H9 (cell line): Measurements from ENCODE around the gene MARS2. TPM values are rescaled to one million over a fixed set of nuclear protein-coding genes. Genes with fewer than 3 reads are reported as not detected.
"Not testable (repeated sequence)": the region's sequence is repeated elsewhere in the genome, so short reads cannot be mapped to it uniquely, and the experiment has no call there.

Experiments
- DNase-seq: peaks from one replicate; pipeline ENCODE4 v3.0.0-alpha.2; 2017
- H2AFZ ChIP-seq: one replicate; pipeline ENCODE4 v1.6.1; 2013; ENCODE audit warnings: mild to moderate bottlenecking, low read length, control low read depth, moderate library complexity
- H2AK5ac ChIP-seq: 2 replicates; pipeline ENCODE4 v1.6.1; 2013; ENCODE audit warnings: low read length, control low read depth, mixed read lengths; ENCODE audit not compliant: insufficient read length
- H2BK120ac ChIP-seq: one replicate; pipeline ENCODE4 v1.6.1; 2013; ENCODE audit warnings: low read depth, mild to moderate bottlenecking, low read length, control low read depth, inconsistent platforms; ENCODE audit not compliant: poor library complexity, severe bottlenecking
- H2BK12ac ChIP-seq: 2 replicates; pipeline ENCODE4 v1.6.1; 2013; ENCODE audit warnings: low read length, control low read depth, mixed read lengths, low read depth; ENCODE audit not compliant: insufficient read length
- H2BK15ac ChIP-seq: 2 replicates; pipeline ENCODE4 v1.6.1; 2013; ENCODE audit warnings: low read depth, low read length, control low read depth
- H2BK20ac ChIP-seq: one replicate; pipeline ENCODE4 v1.6.1; 2013; ENCODE audit warnings: low read depth, mild to moderate bottlenecking, low read length, control low read depth, inconsistent platforms; ENCODE audit not compliant: poor library complexity, severe bottlenecking
- H2BK5ac ChIP-seq: 2 replicates; pipeline ENCODE4 v1.6.1; 2013; ENCODE audit warnings: low read length, control low read depth, mixed read lengths; ENCODE audit not compliant: insufficient read length
- H3K14ac ChIP-seq: 2 replicates; pipeline ENCODE4 v1.6.1; 2013; ENCODE audit warnings: low read length, control low read depth; ENCODE audit not compliant: insufficient read depth
- H3K18ac ChIP-seq: 2 replicates; pipeline ENCODE4 v1.6.1; 2013; ENCODE audit warnings: low read depth, mild to moderate bottlenecking, mixed read lengths, low read length, control low read depth; ENCODE audit not compliant: insufficient read length
- H3K23ac ChIP-seq: 2 replicates; pipeline ENCODE4 v1.6.1; 2013; ENCODE audit warnings: low read length, control low read depth, mixed read lengths, low read depth; ENCODE audit not compliant: insufficient read length
- H3K23me2 ChIP-seq: 2 replicates; pipeline ENCODE4 v1.6.1; 2013; ENCODE audit warnings: low read depth, mild to moderate bottlenecking, mixed read lengths, low read length, control low read depth; ENCODE audit not compliant: insufficient read length, poor library complexity, severe bottlenecking
- H3K27ac ChIP-seq: 2 replicates; pipeline ENCODE4 v1.5.1; 2013; ENCODE audit warnings: low read length, control low read depth, mixed read lengths, low read depth; ENCODE audit not compliant: insufficient read length
- H3K27me3 ChIP-seq: 2 replicates; pipeline ENCODE4 v1.6.1; 2013; ENCODE audit warnings: low read length, control low read depth, inconsistent platforms; ENCODE audit not compliant: insufficient read depth
- H3K4ac ChIP-seq: 2 replicates; pipeline ENCODE4 v1.6.1; 2013; ENCODE audit warnings: low read depth, mild to moderate bottlenecking, control low read depth, inconsistent platforms, low read length, moderate library complexity
- H3K4me1 ChIP-seq: 2 replicates; pipeline ENCODE4 v1.6.1; 2013; ENCODE audit warnings: low read length, control low read depth, inconsistent platforms; ENCODE audit not compliant: insufficient read depth
- H3K4me2 ChIP-seq: 2 replicates; pipeline ENCODE4 v1.6.1; 2013; ENCODE audit warnings: low read length, control low read depth, mixed read lengths; ENCODE audit not compliant: insufficient read length, insufficient read depth
- H3K56ac ChIP-seq: 2 replicates; pipeline ENCODE4 v1.6.1; 2013; ENCODE audit warnings: low read depth, mild to moderate bottlenecking, mixed read lengths, low read length, control low read depth; ENCODE audit not compliant: insufficient read length
- H3K79me1 ChIP-seq: 2 replicates; pipeline ENCODE4 v1.6.1; 2013; ENCODE audit warnings: low read depth, mild to moderate bottlenecking, moderate library complexity, low read length, control low read depth, inconsistent platforms; ENCODE audit not compliant: insufficient read depth, poor library complexity, severe bottlenecking
- H3K79me2 ChIP-seq: 2 replicates; pipeline ENCODE4 v1.6.1; 2013; ENCODE audit warnings: low read length, control low read depth, inconsistent platforms; ENCODE audit not compliant: insufficient read depth
- H3K9ac ChIP-seq: 2 replicates; pipeline ENCODE4 v1.6.1; 2013; ENCODE audit warnings: low read length, control low read depth, mixed read lengths; ENCODE audit not compliant: insufficient read length; ENCODE audit errors: extremely low read depth
- H3K9me3 ChIP-seq: one replicate; pipeline ENCODE4 v1.6.1; 2013; ENCODE audit warnings: low read depth, low read length, inconsistent platforms; ENCODE audit not compliant: control insufficient read depth
- H3T11ph ChIP-seq: one replicate; pipeline ENCODE4 v1.6.1; 2013; ENCODE audit warnings: mild to moderate bottlenecking, low read length, control low read depth, inconsistent platforms
- H4K20me1 ChIP-seq: one replicate; pipeline ENCODE4 v1.6.1; 2013; ENCODE audit not compliant: control insufficient read depth, insufficient read length, insufficient read depth
- H4K5ac ChIP-seq: 2 replicates; pipeline ENCODE4 v1.6.1; 2013; ENCODE audit warnings: low read depth, mild to moderate bottlenecking, mixed read lengths, low read length, control low read depth; ENCODE audit not compliant: insufficient read length
- H4K8ac ChIP-seq: replicated peaks from 2 replicates; pipeline ENCODE4 v1.6.1; 2013; ENCODE audit warnings: low read length, control low read depth, mixed read lengths, low read depth; ENCODE audit not compliant: insufficient read length
- H4K91ac ChIP-seq: 2 replicates; pipeline ENCODE4 v1.6.1; 2013; ENCODE audit warnings: low read depth, mild to moderate bottlenecking, moderate library complexity, mixed read lengths, low read length, control low read depth; ENCODE audit not compliant: insufficient read length
- H3K27ac Mint-ChIP-seq, 3 experiments: 2 replicates in 2 of 3; 3 replicates in 1 of 3; pipeline ENCODE4 v1.8.0; 2020 to 2021; ENCODE audit warnings: mixed read lengths in 3 of 3, mild to moderate bottlenecking in 1 of 3, moderate library complexity in 1 of 3
- H3K27me3 Mint-ChIP-seq: 2 replicates; pipeline ENCODE4 v1.8.0; 2021; ENCODE audit warnings: low read depth, mild to moderate bottlenecking, moderate library complexity, mixed read lengths
- H3K36me3 Mint-ChIP-seq, 3 experiments: 2 replicates in 2 of 3; 3 replicates in 1 of 3; pipeline ENCODE4 v1.8.0; 2020 to 2021; ENCODE audit warnings: low read depth in 3 of 3, mixed read lengths in 3 of 3; ENCODE audit not compliant: insufficient read depth in 1 of 3
- H3K4me1 Mint-ChIP-seq, 2 experiments: 2 replicates each; pipeline ENCODE4 v1.8.0; 2020; ENCODE audit warnings: mixed read lengths in 2 of 2
- H3K4me3 Mint-ChIP-seq, 2 experiments: 2 replicates in 1 of 2; 3 replicates in 1 of 2; pipeline ENCODE4 v1.8.0; 2020 to 2021; ENCODE audit warnings: mild to moderate bottlenecking in 2 of 2, mixed read lengths in 2 of 2, moderate library complexity in 1 of 2
- H3K9me3 Mint-ChIP-seq, 2 experiments: 2 replicates in 1 of 2; 3 replicates in 1 of 2; pipeline ENCODE4 v1.8.0; 2020; ENCODE audit warnings: mild to moderate bottlenecking in 2 of 2, mixed read lengths in 2 of 2, moderate library complexity in 1 of 2
- total RNA-seq: library from RNA; stranded (reverse); gene quantifications from 2 replicates; pipeline ENCODE4 v1.2.1, GENCODE V29; 2021

The MARS2 gene
- total RNA-seq, 1 experiment from 2014 or later = 21.0 TPM

GRCh38 chr2:197699724-197700123 lies 5.4 kb upstream of the MARS2 start:
- H4K20me1 ChIP-seq, H3K4me3 Mint-ChIP-seq, H3K27me3 Mint-ChIP-seq, DNase-seq, H3K27ac ChIP-seq, H3T11ph ChIP-seq, H3K23me2 ChIP-seq, H3K4ac ChIP-seq, H3K27me3 ChIP-seq, H2BK120ac ChIP-seq, H3K14ac ChIP-seq, H4K91ac ChIP-seq, H2AK5ac ChIP-seq, H3K4me1 ChIP-seq, H4K5ac ChIP-seq, H3K18ac ChIP-seq, H3K79me2 ChIP-seq, H3K23ac ChIP-seq, H2BK20ac ChIP-seq, H2AFZ ChIP-seq, H3K79me1 ChIP-seq, H2BK15ac ChIP-seq, H3K9me3 ChIP-seq, H3K9ac ChIP-seq, H4K8ac ChIP-seq, H3K27ac Mint-ChIP-seq, H3K4me2 ChIP-seq, H2BK12ac ChIP-seq, H3K56ac ChIP-seq, H2BK5ac ChIP-seq: not testable (repeated sequence)
- peaks cover 9 to 11% of the 10 kb centered on the region in 2 experiments for H3K4me1 Mint-ChIP-seq
- H3K9me3 Mint-ChIP-seq = peaks cover 17 to 20% of the 10 kb centered on the region in 2 experiments
- H3K36me3 Mint-ChIP-seq = peaks cover 10 to 14% (median 11%) of the 10 kb centered on the region in 3 experiments
